ENCODE measurements around the gene UPK2.

GRCh38 chr11:118928870-118929500 lies 27.1 kb upstream of the UPK2 start:
- TF ChIP-seq, protein P1, sequence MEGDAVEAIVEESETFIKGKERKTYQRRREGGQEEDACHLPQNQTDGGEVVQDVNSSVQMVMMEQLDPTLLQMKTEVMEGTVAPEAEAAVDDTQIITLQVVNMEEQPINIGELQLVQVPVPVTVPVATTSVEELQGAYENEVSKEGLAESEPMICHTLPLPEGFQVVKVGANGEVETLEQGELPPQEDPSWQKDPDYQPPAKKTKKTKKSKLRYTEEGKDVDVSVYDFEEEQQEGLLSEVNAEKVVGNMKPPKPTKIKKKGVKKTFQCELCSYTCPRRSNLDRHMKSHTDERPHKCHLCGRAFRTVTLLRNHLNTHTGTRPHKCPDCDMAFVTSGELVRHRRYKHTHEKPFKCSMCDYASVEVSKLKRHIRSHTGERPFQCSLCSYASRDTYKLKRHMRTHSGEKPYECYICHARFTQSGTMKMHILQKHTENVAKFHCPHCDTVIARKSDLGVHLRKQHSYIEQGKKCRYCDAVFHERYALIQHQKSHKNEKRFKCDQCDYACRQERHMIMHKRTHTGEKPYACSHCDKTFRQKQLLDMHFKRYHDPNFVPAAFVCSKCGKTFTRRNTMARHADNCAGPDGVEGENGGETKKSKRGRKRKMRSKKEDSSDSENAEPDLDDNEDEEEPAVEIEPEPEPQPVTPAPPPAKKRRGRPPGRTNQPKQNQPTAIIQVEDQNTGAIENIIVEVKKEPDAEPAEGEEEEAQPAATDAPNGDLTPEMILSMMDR (IDR thresholded peaks at IDR 0.05; ENCODE audit: low read depth, low read length), result no peak
- TF ChIP-seq POLR2A (IDR thresholded peaks at IDR 0.05; ENCODE audit: extremely low read depth, insufficient read length), result no peak
- TF ChIP-seq MAX (IDR thresholded peaks at IDR 0.05; ENCODE audit: low read depth, low read length), result peak; percentile 38; the same call in 1 of the 2 replicates
- 0 out of 2 replicates have a peak, but pooled peaks have one; percentile 31 for TF ChIP-seq MYC (IDR thresholded peaks at IDR 0.05; ENCODE audit: low read depth, low read length)
